Tibial nerve (tissue), 3 donors: ENCODE results near the gene CASKIN1.

Experiments used
- POLR2A ChIP-seq, 2 donors: fragments of 450-650 bp; IDR thresholded peaks; one replicate each; pipeline ENCODE4 v1.6.1; 2017; ENCODE audit warnings: antibody characterized with exemption in 2 of 2, mild to moderate bottlenecking in 2 of 2, moderate library complexity in 2 of 2
- TF ChIP-seq, protein P1 (sequence below), 5 experiments: fragments of 200-600 bp in 3 of 5; fragments of 450-650 bp in 2 of 5; sonication (generic) in 3 of 5; IDR thresholded peaks; one replicate each; pipeline ENCODE4 v1.5.1; 2016 to 2019; ENCODE audit warnings: antibody characterized with exemption in 5 of 5, mild to moderate bottlenecking in 3 of 5, moderate library complexity in 2 of 5

DNA sequence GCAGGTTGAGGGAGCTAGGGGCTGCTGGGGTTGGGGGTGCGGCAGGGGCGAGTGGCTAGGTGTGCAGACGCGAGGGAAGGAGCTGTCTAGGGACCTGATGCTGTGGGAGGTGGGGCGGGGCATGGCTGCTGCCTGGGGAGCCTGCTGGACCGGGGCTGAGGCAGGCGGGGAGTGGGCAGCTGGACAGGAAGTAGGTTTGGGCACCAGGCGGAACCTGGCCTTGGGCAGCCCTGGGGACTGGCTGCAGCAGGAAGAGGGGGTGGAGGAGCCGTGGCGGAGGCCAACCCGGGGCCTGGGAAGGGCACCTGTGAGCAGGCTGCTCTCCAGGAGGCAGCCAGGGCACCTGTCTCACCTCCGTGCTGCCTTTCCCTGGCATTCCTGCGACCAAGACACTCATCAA, 34.0 kb upstream of the CASKIN1 start:
- TF ChIP-seq, protein P1, sequence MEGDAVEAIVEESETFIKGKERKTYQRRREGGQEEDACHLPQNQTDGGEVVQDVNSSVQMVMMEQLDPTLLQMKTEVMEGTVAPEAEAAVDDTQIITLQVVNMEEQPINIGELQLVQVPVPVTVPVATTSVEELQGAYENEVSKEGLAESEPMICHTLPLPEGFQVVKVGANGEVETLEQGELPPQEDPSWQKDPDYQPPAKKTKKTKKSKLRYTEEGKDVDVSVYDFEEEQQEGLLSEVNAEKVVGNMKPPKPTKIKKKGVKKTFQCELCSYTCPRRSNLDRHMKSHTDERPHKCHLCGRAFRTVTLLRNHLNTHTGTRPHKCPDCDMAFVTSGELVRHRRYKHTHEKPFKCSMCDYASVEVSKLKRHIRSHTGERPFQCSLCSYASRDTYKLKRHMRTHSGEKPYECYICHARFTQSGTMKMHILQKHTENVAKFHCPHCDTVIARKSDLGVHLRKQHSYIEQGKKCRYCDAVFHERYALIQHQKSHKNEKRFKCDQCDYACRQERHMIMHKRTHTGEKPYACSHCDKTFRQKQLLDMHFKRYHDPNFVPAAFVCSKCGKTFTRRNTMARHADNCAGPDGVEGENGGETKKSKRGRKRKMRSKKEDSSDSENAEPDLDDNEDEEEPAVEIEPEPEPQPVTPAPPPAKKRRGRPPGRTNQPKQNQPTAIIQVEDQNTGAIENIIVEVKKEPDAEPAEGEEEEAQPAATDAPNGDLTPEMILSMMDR (IDR thresholded peaks at IDR 0.05), result no peak
- TF ChIP-seq POLR2A (IDR thresholded peaks at IDR 0.05), result no peak
